T-helper 2 cell treated with Interferon-gamma antibody and Interleukin-4, amounts not matched to agents 100 ng/mL and 5 ng/mL, for 36 hours (primary cell): ENCODE data around the gene PON3. TPM values are rescaled to one million over a fixed set of nuclear protein-coding genes. Genes with fewer than 3 reads are reported as not detected.

Experiments
- intact Hi-C: fragments of 100-400 bp; cut with micrococcal nuclease; formaldehyde crosslinking; loops from one replicate; pipeline ENCODE4 v1.15.1; 2023
- total RNA-seq: library from RNA; stranded (reverse); gene quantifications from 2 replicates; pipeline ENCODE4 v1.2.3, GENCODE V29; 2022

PON3 gene
- 0.25 TPM in 1 of 2 replicates, not detected in the other for total RNA-seq

- intact Hi-C loops = loop anchor here (5.0 kb wide), 1 partner anchor 36 kb away; no protein-coding TSS in a partner anchor
These were observed at the start of gene PON3 for GRCh38 chr7:95396136-95397032. Gene PON3 (minus strand): TSS chr7:95396375. CDS start chr7:95396350, 25 bp downstream.

DNA sequence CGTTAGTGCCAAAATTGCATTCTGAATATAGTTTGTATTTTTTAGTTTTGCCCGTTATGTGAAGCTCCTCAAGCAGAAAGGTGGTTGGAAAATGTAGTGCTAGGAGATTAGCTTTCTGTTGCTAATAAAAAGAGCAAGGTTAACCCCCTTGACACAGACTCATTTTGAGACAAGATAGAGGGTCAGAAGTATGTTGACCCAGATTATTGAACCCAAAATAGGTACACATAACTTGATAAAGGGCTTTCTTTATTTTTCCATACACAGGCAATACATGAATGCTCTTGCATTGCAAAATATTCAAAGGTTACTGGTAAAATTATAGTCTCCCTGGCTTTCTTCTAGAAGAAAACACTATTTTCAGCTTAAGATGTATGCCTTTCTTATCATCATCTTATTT is 48.6 kb upstream of the PON3 start:
- intact Hi-C loops = no loop called here

GRCh38 chr7:95441042-95441823 is 45.1 kb upstream of the PON3 start:
- intact Hi-C loops = no loop called here

- intact Hi-C loops = no loop called here
These were observed 44.3 kb upstream of the PON3 start for GRCh38 chr7:95440394-95441038.

GRCh38 chr7:95436407-95436806 is 40.2 kb upstream of the PON3 start:
- intact Hi-C loops = loop anchor here (5.0 kb wide), 2 partner anchors 41 to 66 kb away; no protein-coding TSS in a partner anchor

- intact Hi-C loops = loop anchor here (5.0 kb wide), 2 partner anchors 42 to 67 kb away; no protein-coding TSS in a partner anchor
These were observed 39.2 kb upstream of the PON3 start for GRCh38 chr7:95435422-95435780.

GRCh38 chr7:95434557-95435421 is 38.6 kb upstream of the PON3 start, which contains the start of gene PON2:
Gene PON2 (minus strand): TSS chr7:95435028. CDS start chr7:95434951, 77 bp downstream.
- intact Hi-C loops = loop anchor here (5.0 kb wide), 3 partner anchors 37 to 68 kb away; partner anchors contain the start of gene PON3

GRCh38 chr7:95433952-95434556 is 37.9 kb upstream of the PON3 start:
- intact Hi-C loops = loop anchor here (5.0 kb wide), 1 partner anchor 37 kb away; the partner anchor contains the start of gene PON3

GRCh38 chr7:95433129-95433528 is 37.0 kb upstream of the PON3 start:
- intact Hi-C loops = loop anchor here (5.0 kb wide), 1 partner anchor 36 kb away; the partner anchor contains the start of gene PON3

- intact Hi-C loops = loop anchor here (5.0 kb wide), 1 partner anchor 35 kb away; the partner anchor contains the start of gene PON3
These were observed 36.4 kb upstream of the PON3 start for GRCh38 chr7:95432606-95433005.

DNA sequence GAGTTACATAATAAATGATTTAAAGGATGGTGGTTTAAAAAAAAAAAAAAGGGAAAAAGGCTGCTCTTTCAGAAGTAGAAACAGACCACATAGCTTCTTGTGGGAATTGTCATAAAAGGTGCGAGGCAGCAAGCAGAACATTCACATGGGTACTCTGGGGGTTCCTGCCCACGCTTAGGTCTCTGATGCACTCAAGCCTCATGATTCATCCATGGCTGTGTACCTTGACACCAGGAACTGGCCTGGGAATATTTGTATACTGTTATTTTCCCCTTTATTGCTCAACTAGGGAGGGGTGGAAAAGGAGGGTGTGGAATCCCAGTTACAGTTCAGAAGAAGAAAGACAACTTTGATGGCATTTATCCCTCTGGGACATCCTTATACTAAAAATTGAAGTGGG is 34.7 kb upstream of the PON3 start:
- intact Hi-C loops = loop anchor here (5.0 kb wide), 1 partner anchor 34 kb away; the partner anchor contains the start of gene PON3

DNA sequence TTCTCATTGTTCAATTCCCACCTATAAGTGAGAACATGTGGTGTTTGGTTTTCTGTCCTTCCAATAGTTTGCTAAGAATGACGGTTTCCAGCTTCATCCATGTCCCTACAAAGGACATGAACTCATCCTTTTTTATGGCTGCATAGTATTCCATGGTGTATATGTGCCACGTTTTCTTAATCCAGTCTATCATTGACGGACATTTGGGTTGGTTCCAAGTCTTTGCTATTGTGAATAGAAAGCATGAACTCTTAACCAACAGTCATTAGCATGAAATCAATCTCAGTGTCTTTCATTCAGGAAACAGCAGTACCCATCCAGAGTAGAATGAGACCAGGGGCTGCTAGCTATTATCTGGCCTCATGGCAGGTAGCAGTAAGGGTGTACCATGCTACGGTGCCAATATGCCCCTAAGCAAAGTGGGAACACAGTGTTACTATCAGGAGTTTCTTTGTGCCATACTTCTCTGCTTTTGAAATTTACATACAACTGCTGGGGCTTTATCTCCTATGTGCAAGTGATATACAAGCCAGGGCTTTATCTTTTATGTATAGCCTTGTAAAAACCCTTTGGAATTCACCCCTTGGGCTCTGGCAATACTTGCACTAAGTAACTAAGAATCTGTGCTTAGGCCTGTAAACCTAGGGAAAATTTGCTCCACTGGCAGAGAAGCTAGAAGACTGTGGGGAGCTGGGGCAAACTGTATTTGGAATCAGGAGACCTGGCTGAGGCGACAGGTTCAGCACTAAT is 33.2 kb upstream of the PON3 start:
- intact Hi-C loops = no loop called here

DNA sequence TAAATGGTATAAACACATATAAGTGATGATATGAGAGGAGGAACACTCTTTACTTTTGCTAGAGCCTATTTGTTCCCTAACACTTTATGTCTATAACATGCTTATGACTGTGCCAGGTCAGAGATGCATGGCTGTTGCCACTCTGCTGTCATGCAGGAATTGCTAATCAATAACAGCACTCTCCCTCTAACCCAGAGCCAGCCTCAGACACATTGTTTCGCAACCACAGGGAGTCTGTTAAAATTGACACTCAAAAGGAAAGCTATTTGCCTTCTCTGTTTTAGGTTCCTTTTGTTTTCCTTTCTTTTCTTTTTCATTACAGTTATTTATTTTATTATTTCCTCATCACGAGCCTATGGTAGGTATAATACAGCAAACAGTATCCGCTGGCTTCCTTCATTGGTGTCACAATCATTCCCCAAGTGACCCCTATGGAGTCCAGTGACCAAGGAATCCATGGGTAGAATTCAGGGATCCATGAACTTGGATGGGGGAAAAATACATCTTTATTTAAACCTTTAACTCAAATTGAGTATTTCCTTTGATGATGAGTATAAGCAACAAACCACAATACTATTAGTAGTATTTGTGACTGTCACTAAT is 31.8 kb upstream of the PON3 start:
- intact Hi-C loops = no loop called here

- intact Hi-C loops = no loop called here
These were observed 31.0 kb upstream of the PON3 start for GRCh38 chr7:95427166-95427565.

DNA sequence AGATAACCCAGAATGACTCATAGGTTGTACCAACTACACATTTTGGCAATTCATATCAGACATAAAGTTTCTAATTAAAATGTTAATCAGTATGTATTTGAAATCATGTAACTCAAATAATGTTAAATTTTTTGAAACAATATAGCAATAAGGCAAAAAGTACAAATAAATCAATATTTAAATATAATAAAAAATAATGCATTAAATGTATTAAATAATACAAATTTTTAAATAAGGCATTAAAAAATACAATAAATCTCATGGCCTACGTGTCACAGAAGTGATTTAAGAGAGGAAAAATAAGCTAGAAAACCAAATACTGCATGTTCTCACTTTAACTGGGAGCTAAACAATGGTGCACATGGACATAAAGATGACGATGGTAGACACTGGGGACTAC is 29.5 kb upstream of the PON3 start:
- intact Hi-C loops = no loop called here

DNA sequence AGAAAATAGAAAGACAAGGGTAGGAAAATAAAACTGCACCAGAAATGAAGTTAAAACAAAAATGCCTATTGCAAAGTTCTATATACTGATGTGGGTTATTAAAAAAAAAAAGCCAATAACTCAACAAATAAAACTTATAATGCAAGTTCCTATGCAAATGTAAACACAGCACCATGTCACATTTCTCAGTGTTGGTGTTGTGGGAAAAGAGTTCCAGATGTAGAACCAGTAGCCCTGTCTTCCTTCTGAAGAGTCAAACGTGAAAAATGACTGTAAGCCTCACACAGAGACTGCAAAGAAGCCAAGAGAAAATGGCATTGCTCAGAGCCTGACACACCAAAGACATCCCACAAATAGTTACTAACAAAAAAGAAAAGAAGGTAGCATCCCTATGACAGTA is 28.5 kb upstream of the PON3 start:
- intact Hi-C loops = no loop called here

GRCh38 chr7:95421847-95422444 is 25.8 kb upstream of the PON3 start:
- intact Hi-C loops = no loop called here
